SIG-M5 (cell line): ENCODE results near the gene VPS35L.

Experiments
- DNase-seq: peaks from one replicate; lab custom pipeline; 2025; lab: John Stamatoyannopoulos, UW

Gene VPS35L

DNA sequence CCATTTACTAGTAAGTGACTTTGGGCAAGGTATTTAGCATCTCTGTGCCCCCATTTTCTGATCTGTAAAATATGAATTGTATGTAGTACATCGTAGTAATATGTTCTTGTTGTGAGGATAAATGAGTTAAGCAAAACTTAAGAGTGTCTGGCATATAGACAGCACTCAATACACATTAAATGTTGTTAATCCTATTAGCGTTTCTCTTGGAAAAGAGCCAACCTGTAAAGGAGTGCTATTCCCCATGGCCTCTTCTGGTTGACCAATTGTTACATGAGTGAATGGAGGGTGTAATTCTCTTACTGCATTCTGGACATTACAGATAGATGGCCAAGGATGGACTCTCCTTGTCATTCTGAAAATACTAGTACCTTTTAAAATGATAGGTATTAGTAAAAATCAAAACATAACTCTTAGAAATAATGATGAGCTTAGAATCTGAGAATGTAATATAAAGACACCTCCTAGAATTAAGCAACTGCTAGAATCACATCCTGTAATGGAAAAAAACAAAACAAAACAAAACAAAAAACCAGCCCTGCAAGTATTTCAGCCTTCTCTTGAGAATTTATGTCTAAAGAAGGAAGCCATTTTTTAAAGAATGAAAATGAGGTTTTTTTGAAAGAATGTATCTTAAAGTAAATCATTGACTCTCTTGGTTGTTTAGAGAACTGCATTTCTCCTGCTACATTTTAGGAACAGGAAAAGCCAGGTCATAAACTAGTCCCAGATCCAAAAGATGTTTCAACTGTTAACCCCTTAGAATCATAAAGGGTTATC lies 193.1 kb downstream of the VPS35L start:
- DNase-seq = no peak

DNA sequence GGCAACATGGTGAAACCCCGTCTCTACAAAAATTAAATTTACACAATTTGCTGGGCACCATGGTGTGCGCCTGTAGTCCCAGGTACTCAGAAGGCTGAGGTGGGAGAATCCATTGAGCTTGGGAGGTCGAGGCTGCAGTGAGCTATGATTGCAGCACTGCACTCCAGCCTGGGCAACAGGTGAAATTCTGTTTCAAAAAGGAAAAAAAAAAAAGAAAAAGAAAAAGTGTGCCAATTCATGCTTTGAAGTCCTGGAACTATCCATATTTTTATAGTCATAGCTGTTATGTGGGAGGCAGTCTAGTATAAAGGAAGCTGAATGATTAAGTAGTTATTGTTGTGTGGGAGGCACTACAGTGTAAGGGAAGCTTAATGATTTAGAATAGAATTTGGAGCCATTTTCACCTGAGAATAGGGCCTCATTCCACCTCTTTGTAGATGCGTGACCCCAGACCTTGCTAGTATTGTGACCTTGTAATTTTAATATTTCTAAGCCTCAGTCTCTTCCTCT lies 194.1 kb downstream of the VPS35L start:
- DNase-seq = no peak
